H1 (cell line): ENCODE measurements around the gene SYTL5. TPM values are rescaled to one million over a fixed set of nuclear protein-coding genes. Genes with fewer than 3 reads are reported as not detected.

Experiments
- CHD1 ChIP-seq: IDR thresholded peaks from 2 replicates; pipeline ENCODE4 v1.6.1; 2012; ENCODE audit warnings: low read depth, low read length, improper control_type of control experiment
- CHD7 ChIP-seq: fragments of 300-600 bp; sonication (generic); IDR thresholded peaks from 2 replicates; pipeline ENCODE4 v1.7.1; 2012; ENCODE audit warnings: low read length, moderate library complexity, mild to moderate bottlenecking, inconsistent platforms; ENCODE audit not compliant: insufficient replicate concordance
- JUN ChIP-seq: IDR thresholded peaks from 2 replicates; pipeline ENCODE4 v1.6.1; 2011; ENCODE audit warnings: low read depth, mild to moderate bottlenecking, improper control_type of control experiment, low read length
- JUND ChIP-seq: IDR thresholded peaks from 2 replicates; pipeline ENCODE4 v1.6.1; 2011; ENCODE audit warnings: mild to moderate bottlenecking, improper control_type of control experiment, low read length
- RNF2 ChIP-seq: fragments of 200-900, 300-1000 bp; sonication (generic); IDR thresholded peaks from 2 replicates; pipeline ENCODE4 v1.7.1; 2016; ENCODE audit warnings: borderline replicate concordance, low read depth, mild to moderate bottlenecking, antibody characterized with exemption, low read length; ENCODE audit not compliant: poor library complexity, severe bottlenecking; ENCODE audit errors: missing control alignments
- SIRT6 ChIP-seq: IDR thresholded peaks from one replicate; pipeline ENCODE4 v1.7.1; 2012; ENCODE audit warnings: low read length, inconsistent platforms
- TAF1 ChIP-seq: IDR thresholded peaks from 2 replicates; pipeline ENCODE4 v1.6.1; 2011; ENCODE audit warnings: mild to moderate bottlenecking, low read depth, low read length
- TBP ChIP-seq: IDR thresholded peaks from 2 replicates; pipeline ENCODE4 v1.6.1; 2011; ENCODE audit warnings: low read depth, low read length, improper control_type of control experiment
- USF2 ChIP-seq: IDR thresholded peaks from 2 replicates; pipeline ENCODE4 v1.6.1; 2011; ENCODE audit warnings: low read length, improper control_type of control experiment
- polyA plus RNA-seq, 7 experiments: library from polyadenylated mRNA; depleted of rRNA in 3 of 7; stranded (reverse) in 5 of 7; unstranded in 2 of 7; fragments of >200 nt in 5 of 7; fragments of 200-250 nt in 2 of 7; gene quantifications; 1 replicate in 5 of 7; 2 replicates in 1 of 7; 4 replicates in 1 of 7; pipeline versions ENCODE4 v1.2.1 to v1.2.3, GENCODE V29; 2011 to 2013; ENCODE audit warnings: missing spikeins in 2 of 7, mixed read lengths in 2 of 7
- total RNA-seq: library from RNA; stranded (reverse); fragmentation: NEBNext Ultra II Directional; extraction: Animal tissue kit (Norgen Biotek cat#: 25700); gene quantifications from 2 replicates; pipeline ENCODE4 v1.2.1, GENCODE V29; 2021

The SYTL5 gene
- total and polyA plus RNA-seq, 2 of the 8 experiments (the other 6 are each of a cell fraction or from before 2014, with no cell fraction given): 0.15 to 0.52 TPM

GRCh38 chrX:38172596-38172995 is 166.2 kb downstream of the SYTL5 start (continued):
- TF ChIP-seq CHD7 (no peak), SIRT6 (no peak), USF2 (no peak), CHD1 (no peak), TAF1 (no peak), TBP (no peak), JUN (no peak), RNF2 (no peak), JUND (no peak)
